CD4-positive, alpha-beta T cell treated with Interleukin-6 at 100 ng/mL for 8 hours (primary cell): Measurements from ENCODE around the gene GCH1.

Experiments used
- DNase-seq: peaks from one replicate; pipeline ENCODE4 v3.0.0-alpha.2; 2020; ENCODE audit warnings: mixed read lengths, low spot score

The GCH1 gene

DNA sequence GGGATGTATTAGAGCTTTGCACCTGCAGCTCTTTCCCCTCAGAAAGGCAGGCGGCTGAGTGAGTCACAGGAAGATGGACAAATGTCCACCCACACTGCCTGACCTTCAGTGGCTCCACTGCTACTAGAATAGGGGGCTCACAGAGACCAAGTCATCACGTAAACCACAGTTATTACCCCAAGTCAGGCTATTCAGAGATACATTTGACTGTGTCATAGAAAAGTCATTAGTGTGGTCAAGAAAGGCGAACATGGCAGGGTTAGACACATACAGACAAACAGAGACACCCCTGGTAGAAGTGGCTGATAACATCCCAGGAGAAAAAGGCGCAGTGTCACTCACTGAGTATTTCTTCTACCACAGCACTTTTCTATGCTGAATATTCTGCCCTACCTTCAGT, 36.0 kb downstream of the GCH1 start:
- no peak for DNase-seq

- DNase-seq = no peak
Measured at GRCh38 chr14:54864526-54864925, 38.1 kb downstream of the GCH1 start.

GRCh38 chr14:54857830-54858269, 44.8 kb downstream of the GCH1 start:
- no peak for DNase-seq

DNA sequence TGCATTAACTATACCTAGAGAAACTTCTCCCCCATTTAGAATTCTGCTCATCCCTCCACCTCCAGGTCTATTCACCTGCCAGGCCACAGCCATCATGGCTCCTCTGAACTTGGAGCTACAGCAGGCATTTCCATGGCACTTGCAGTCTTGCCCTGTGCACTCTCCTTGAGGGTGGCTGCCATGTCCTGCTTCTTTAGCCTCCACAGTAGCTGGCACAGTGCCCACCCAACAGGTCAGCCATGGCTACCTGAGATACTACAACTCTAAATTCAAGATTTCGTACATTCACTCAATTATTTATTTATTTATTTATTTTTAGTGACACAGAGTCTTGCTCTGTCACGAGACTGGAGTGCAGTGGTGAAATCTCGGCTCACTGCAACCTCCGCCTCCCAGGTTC, 46.5 kb downstream of the GCH1 start:
- no peak for DNase-seq

DNA sequence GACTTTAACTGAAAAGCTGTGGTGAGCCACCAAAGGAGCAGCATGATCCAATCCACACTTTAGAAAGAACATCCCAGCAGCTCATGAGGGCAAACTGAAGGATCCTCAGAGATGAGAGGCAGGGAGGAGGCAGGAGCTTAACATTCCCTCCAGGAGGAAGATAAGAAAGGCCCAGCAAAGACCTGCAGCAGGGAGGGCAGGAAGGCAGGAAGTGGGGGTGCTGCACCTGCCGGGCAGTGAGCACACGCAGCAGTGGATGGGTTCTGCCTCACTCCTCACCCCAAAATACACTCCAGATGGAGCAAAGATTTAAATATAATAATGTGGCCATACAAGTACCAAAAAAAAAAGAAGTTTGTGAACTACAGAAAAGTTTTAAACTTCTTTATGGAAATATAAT, 48.4 kb downstream of the GCH1 start:
- DNase-seq = no peak

- no peak for DNase-seq
Measured at GRCh38 chr14:54853339-54853738, 49.3 kb downstream of the GCH1 start.

GRCh38 chr14:54852215-54852614, 50.4 kb downstream of the GCH1 start:
- DNase-seq = no peak

DNA sequence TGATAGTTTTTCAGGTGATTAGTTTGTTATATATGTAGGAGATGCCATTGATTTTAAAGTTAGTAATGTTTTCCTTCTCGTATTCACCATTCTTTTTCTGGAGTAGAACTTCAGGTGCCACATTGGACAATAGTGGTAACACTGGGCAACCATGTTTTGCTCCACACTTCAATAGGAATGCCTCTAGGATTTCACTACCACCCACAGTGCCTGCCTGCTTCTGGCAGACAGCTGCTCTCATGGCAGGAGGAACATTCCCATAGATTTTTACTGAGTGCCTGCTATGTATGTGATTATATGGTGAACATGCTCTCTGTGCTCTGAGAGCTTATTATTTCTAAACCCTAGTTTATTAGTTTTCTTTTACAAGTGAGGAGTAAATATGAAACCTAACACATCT, 53.7 kb downstream of the GCH1 start:
- DNase-seq = no peak

GRCh38 chr14:54845641-54846040, 57.0 kb downstream of the GCH1 start:
- DNase-seq = no peak

GRCh38 chr14:54844479-54844878, 58.1 kb downstream of the GCH1 start:
- no peak for DNase-seq

DNA sequence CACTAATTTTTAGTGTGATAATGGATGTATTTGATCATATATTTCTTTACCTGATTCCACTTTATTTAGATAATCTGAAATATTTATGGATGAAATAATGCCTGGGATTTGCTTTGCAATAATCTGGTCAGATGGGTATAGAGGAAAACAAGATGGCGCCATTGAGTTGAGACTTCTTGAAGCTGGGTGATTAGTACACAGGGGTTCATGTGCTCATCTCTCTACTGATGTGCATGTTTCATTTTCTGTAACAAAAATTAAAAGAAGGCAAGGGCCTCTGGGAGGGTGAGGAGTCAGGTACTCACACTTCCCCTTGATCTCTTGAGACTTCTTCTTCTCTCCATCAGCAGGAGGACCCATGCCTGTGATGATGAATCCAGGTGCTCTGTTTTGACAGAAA, 61.8 kb downstream of the GCH1 start:
- no peak for DNase-seq

- no peak for DNase-seq
Measured at GRCh38 chr14:54840336-54840735, 62.3 kb downstream of the GCH1 start.

DNA sequence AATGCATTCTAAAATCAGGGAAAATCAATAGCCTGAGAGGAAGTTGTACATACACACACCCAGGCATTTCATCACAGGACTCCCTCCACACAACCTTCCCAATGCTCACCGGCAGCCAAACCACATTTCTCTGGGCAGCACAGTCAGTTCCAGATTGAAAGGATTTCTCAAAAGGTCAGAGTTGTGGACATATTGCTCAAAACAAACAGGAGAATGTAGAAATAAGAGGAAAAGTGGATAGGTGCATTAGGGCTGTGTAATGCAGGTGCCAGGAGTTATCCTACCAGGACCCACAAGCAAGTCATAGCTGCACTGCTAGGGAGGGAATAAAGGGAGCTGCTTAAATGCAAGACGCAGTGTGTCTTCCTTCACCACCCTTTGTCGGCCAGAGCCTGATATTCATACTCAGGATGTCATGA, 62.9 kb downstream of the GCH1 start:
- no peak for DNase-seq

GRCh38 chr14:54838931-54839512, 63.6 kb downstream of the GCH1 start:
- no peak for DNase-seq

- DNase-seq = no peak
Measured at GRCh38 chr14:54837508-54838149, 65.0 kb downstream of the GCH1 start.

- DNase-seq = no peak
Measured at GRCh38 chr14:54836231-54836630, 66.4 kb downstream of the GCH1 start.

- DNase-seq = no peak
Measured at GRCh38 chr14:54834727-54835126, 67.9 kb downstream of the GCH1 start.

- DNase-seq = no peak
Measured at GRCh38 chr14:54834081-54834480, 68.5 kb downstream of the GCH1 start.

GRCh38 chr14:54830650-54831049, 72.0 kb downstream of the GCH1 start:
- no peak for DNase-seq

DNA sequence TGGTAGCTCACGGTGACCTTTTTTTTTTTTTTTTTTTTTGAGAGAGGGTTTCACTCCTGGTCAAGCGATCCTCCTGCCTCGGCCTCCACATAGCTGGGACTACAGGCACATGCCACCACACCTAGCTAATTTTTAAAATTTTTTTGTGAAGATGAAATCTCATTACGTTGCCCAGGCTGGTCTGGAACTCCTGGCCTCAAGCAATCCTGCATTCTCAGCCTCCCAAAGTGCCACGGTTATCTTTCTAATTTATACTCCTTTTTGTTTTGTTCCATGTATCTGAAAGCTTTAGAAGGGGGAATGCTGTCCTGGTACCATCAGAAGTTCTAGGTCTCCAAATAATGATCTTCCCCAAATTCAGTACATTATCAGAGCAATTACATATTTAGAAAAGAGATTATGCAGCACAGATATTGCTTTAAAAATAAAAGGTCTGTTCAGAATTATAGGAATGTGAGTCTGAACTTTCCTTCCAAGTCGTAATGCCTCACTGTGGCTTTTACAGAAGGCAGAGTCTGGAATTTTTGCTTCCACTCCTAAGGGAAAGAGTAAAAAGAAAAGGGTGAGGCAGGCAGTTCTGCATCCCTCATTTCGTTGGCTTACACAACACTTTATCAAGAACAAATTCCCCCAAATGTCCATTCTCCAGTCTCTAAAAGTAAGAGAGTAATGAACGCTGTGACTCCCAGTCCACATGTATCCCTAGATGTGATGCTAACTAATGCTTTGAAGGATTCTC, 73.0 kb downstream of the GCH1 start:
- DNase-seq = no peak

DNA sequence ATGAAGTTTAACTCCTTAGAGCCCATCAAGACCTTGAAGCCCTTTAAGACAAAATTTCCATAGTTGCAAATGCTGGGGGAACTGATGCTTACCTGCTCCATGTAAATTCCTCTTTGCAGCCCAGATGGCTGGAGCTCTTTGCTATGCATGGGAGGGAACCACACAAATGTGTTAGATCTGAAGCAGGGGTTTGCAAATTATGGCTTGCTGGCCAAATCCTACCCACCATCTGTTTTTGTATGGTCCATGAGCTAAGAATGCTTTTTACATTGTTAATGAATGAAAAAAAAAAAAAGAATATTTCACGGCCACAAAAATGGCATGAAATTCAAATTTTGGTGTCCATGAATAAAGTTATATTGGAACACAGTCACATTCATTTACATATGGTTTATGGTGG, 74.6 kb downstream of the GCH1 start:
- DNase-seq = no peak

GRCh38 chr14:54823757-54824549, 78.7 kb downstream of the GCH1 start:
- no peak for DNase-seq

- DNase-seq = no peak
Measured at GRCh38 chr14:54822685-54823084, 79.9 kb downstream of the GCH1 start.
